DND-41 (cell line): ENCODE measurements around the gene SLC35F3.

Experiments
- CTCF ChIP-seq: IDR thresholded peaks from 2 replicates; pipeline ENCODE4 v1.5.1; 2012; ENCODE audit warnings: borderline replicate concordance, low read length, moderate library complexity, mild to moderate bottlenecking; ENCODE audit not compliant: poor library complexity, severe bottlenecking; ENCODE audit errors: extremely low read depth
- EZH2 ChIP-seq: IDR thresholded peaks from 3 replicates; pipeline ENCODE4 v1.6.1; 2012; ENCODE audit warnings: borderline replicate concordance, low read depth, mild to moderate bottlenecking, moderate library complexity, low read length, inconsistent platforms; ENCODE audit not compliant: severe bottlenecking

GRCh38 chr1:233971753-233972152 lies 67.3 kb downstream of the SLC35F3 start:
- TF ChIP-seq CTCF (no peak), EZH2 (no peak)
